ENCODE results near the gene NPHP3.
"Not testable (repeated sequence)": the region's sequence is repeated elsewhere in the genome, so short reads cannot be mapped to it uniquely, and the experiment has no call there.

Gene NPHP3, protein sequence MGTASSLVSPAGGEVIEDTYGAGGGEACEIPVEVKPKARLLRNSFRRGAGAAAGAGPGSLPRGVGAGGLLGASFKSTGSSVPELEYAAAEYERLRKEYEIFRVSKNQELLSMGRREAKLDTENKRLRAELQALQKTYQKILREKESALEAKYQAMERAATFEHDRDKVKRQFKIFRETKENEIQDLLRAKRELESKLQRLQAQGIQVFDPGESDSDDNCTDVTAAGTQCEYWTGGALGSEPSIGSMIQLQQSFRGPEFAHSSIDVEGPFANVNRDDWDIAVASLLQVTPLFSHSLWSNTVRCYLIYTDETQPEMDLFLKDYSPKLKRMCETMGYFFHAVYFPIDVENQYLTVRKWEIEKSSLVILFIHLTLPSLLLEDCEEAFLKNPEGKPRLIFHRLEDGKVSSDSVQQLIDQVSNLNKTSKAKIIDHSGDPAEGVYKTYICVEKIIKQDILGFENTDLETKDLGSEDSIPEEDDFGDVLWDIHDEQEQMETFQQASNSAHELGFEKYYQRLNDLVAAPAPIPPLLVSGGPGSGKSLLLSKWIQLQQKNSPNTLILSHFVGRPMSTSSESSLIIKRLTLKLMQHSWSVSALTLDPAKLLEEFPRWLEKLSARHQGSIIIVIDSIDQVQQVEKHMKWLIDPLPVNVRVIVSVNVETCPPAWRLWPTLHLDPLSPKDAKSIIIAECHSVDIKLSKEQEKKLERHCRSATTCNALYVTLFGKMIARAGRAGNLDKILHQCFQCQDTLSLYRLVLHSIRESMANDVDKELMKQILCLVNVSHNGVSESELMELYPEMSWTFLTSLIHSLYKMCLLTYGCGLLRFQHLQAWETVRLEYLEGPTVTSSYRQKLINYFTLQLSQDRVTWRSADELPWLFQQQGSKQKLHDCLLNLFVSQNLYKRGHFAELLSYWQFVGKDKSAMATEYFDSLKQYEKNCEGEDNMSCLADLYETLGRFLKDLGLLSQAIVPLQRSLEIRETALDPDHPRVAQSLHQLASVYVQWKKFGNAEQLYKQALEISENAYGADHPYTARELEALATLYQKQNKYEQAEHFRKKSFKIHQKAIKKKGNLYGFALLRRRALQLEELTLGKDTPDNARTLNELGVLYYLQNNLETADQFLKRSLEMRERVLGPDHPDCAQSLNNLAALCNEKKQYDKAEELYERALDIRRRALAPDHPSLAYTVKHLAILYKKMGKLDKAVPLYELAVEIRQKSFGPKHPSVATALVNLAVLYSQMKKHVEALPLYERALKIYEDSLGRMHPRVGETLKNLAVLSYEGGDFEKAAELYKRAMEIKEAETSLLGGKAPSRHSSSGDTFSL (N-terminal part only)

DNA sequence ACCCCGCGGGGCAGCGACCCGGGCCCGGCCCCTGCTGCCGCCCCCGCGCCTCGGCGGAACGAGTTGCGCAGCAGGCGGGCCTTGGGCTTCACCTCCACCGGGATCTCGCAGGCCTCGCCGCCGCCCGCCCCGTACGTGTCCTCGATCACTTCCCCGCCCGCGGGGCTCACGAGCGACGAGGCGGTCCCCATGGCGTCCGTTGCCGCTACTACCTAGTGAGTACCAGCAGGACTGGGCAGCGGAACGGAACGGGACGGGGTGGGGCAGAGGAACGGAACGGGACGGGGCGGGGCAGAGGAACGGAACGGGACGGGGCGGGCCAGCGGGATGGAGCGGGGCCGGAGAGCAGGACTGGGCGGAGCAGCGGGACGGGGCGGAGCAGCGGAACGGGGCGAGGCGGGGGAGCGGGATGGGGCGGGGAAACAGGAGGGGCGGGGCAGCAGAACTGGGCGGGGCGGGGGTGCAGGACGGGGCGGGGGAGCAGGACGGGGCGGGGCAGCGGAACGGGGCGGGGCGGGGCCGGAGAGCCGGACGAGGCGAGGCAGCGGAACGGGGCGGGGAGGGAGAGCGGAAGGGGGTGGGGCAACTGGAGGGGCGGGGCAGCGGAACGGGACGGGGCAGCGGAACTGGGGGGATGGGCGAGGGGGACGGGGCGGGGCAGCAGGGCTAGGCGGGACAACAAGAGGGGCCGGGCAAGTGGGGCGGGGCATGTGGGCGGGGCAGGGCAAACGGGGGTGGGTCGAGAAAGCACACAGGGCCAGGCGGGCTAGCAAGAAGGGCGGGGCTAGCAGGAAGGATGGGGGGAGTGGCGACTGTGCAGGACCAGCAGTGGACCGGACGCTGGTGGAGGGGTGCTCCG is at the start of gene NPHP3:
TSS of gene NPHP3 (minus strand) at position 245 of the 859 bp plus-strand sequence. CDS start at position 191, 54 bp downstream.
- peak; percentile 98 for DNase-seq (ENCODE audit: low spot score)

DNA sequence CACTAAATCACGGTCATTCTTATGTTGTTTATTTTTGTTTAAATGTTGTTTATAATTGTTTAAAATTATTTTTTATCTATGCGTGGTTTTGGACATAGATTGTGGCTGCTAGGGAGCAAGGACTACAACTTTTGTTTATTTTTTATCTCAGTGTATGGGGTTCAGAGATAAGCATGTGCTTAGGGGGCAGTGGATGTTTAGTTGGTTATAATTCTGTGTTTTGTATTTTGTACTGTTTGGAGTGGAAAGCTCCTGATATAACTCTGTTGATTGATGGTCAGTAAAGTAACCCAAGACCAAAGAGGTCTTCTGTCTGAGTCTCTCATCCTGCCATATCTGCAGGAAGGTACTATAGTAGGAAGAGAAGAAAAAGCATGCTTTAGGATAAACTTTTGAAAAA is 36.5 kb upstream of the NPHP3 start:
- DNase-seq (ENCODE audit: low spot score) = no peak

DNA sequence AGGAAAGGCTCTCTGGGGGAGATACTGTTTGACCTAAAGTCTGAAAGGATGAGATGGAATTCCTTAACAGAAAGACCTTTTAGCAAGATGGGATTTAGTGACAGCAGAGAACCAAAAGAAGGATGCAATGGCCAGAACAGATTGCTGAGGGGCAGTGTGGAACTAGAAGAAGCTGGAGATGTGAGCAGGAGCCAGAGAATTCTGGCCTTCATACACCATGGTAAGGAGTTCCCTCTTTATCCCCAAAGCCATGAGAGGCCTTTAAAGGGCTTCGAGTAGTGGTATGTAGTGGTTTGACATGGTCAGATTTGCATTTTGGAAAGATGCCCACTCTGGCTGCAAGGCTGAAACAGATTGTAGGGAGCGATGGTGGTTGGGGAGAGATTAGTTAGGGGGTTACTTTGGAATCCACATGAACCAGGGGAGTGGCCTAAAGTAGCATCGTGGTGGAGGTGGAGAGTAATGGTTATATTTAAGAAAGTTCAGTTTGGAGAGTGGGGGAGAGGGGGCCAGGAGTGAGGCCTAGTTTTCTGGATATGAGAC is 34.0 kb upstream of the NPHP3 start:
- no peak for DNase-seq (ENCODE audit: low spot score)

DNA sequence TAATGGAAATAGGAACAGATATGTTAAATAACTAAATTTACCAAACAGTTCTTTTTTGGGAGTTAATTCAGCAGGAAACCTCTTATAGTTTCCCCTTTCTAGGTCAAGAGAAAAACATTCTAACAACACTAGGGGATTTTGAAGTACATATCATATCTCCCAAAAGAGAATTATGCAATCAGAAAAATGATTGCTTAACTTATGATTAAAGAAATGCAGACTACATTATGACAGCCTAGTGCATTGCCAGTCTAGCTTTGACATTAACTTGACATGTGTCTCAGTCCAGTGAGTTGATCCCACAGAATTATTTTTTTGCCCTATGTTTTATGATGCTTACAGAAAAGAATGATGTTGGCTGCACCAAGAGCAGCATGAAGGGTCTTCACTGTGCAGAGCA is 31.7 kb upstream of the NPHP3 start:
- no peak for DNase-seq (ENCODE audit: low spot score)

DNA sequence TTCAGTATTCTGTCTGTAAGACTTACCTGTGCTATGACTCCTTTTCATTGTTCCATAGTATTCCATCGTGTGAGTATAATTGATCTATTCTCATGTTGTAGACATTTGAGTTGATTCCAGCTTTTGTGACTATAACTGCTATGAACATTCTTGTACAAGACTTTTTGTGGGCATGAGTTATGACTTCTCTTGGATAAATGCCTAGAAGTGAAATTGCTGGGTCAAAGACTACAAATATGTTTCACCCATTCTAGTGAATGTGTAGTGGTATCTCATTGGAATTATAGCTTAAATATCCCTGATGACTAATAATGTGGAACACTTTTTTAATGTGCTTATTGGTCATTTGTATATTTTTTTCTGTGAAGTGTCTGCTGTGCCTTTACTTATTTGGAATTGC is 27.6 kb upstream of the NPHP3 start:
- no peak for DNase-seq (ENCODE audit: low spot score)

DNA sequence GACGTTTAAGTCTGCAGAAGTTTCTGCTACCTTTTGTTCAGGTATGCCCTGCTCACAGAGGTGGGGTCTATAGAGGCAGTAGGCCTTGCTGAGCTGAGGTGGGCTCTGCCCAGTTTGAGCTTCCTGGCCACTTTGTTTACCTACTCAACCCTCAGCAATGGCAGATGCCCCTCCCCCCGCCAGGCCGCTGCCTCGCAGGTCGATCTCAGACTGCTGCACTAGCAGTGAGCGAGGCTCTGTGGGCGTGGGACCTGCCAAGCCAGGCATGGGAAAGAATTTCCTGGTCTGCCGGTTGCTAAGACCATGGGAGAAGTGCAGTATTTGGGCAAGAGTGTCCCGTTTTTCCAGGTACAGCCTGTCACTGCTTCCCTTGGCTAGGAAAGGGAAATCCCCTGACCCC is 24.5 kb upstream of the NPHP3 start:
- not testable (repeated sequence) for DNase-seq (ENCODE audit: low spot score)

DNA sequence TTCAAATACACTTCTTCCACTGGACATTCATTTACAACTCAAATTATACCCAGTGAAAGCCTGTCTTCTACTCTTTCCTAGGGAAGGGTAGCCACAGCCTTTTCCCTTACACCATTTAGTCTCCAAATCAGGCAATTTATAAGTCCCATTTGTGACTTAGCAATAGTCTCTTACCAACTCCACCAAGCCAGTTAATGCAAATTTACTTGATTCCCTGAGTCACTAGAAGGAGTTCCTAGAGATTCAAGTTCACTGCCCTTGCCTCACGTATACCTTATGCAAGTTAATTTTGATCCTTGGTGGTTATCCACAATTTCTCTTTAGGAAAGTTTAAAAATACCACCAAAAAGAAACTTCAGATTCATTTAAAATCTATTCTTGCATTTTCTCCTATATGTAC is 16.1 kb upstream of the NPHP3 start:
- no peak for DNase-seq (ENCODE audit: low spot score)

DNA sequence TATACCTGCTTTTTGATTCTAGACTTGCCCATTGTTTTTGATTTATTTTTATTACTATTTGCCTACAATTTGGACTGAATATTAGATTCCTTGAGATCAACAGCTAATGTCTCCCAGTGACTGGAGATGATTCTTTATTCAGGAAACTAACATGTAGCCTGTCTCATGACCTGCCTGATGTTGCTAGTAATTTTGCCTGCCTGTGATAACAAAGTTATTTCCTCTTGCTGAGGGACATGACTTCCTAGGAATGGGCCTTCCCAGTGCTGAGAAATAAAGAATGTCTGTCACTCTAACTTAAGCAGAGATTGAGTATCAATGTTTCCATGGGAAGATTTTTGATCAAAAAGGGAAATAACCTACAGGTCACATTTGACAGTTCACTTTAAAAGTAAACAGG is 13.4 kb upstream of the NPHP3 start:
- no peak for DNase-seq (ENCODE audit: low spot score)

DNA sequence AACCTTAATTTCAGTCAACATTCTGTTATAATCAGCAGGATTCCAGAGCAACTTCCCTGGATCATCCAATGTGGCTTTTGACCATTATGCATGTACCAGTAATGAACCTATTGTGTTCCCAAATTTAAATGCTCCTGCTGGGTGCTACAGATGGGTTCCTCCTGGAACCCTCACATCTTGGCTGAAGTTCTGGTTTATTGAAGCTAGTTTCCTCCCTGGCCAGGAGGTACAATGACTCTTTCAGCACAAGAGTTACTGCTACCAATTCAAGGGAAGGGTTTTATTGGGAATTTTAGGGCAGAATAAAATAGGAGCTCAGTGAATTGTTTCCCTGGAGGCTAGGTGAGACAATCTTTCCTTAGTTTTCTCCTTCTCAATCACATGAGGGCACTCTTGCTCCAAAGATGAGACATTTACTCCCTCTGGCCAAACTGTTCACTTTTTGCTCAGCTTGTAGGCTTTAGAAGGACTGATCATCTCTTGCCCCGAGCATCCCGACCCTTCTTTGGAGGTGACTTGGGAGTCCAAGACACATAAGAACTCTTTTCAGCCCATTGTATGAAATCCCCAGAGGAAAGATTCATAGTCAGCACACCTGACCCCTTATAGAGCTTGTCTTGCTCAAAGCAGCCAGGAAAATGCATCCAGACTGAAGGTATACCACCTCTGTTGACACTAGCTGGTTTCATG is 8.8 kb upstream of the NPHP3 start:
- DNase-seq (ENCODE audit: low spot score) = peak; percentile 20

DNA sequence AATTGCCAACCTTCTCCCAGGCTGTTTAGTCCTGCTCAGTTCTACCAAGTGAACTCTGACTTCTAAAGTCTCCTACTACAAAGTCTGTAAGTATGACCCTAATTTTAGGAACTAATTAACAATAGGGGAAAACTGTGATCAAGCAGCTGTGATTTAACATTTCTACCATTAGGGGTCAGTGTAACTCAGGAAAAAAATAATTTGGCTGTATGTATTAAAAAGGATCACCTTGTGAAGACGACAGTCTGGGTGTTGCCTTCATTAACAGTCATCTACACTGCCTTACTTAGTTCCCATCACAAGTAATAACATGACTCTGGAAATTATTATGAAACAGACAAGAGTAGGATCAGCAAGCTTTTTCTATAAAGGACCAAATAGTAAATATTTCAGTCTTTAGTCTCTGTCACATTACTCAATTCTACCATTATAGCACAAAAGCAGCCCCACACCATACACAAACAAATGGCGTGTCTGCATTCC is 4.2 kb upstream of the NPHP3 start:
- DNase-seq (ENCODE audit: low spot score) = peak; percentile 26

DNA sequence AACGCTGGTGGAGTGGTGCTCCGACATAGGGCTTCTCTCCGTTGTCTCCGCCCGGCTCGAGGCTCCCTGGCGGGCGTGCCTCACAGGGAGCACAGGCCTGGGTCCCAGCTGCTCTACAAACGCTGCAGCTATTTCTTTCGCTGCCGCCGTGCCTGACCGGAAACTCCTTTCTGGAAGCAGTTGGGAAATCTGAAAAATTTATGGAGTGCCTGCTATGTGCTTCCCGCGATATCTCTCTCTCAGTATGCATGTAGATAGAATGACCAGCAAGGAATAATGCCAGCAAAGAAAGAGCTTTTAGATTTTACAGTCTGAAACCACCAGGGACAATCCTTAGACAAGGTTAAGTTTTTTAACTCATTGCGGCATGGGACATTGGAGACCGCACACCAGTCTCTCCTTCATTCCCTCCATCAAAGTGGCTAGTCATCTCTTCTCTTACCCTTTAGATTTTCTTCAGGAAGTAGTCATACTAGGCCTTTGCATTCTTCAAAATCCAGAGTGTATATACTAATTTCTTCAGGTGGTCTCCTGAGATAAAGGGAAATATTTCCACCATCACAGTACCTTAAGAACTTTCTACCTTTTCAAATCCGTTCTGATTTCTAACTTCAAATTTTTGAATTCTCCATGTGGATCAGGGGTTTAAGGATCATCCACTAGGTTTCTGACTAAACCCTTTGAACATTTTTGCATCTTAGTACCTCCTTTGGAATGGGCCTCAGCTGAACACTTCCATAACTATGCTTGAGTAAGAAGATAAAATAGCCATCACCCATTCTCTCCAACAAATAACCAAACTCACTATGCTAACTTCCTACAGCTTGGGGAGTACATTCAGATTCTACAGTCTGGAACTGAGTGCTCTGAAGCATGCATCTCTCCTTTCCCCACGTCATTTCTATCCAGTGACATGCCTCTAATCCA is 1.1 kb upstream of the NPHP3 start:
- no peak for DNase-seq (ENCODE audit: low spot score)

DNA sequence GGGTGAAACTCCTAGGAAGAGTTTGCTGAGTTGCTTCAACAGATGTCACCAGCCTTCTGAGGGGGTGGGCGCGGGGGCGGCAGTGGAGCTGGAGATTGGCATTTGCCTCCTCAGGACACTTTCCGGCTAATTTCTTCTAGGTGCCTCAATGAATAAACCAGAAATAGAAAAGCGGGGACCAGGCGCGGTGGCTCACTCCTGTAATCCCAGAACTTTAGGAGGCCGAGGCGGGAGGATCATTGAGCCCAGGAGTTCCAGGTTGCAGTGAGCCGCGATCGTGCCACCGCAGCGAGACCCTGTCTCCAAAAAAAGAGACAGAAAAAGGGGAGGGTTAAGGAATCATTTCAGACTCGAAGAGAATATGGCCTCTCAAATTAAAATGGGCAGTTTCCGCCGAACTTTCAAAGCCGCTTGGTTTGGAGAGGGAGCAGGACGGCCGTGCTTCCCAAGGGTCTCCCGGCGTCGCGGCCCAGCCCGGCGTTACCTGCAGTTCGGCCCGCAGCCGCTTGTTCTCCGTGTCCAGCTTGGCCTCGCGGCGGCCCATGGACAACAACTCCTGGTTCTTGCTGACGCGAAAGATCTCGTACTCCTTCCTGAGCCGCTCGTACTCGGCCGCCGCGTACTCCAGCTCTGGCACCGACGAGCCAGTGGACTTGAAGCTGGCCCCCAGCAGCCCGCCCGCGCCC is 587 bp downstream of the NPHP3 start:
- DNase-seq (ENCODE audit: low spot score) = no peak

DNA sequence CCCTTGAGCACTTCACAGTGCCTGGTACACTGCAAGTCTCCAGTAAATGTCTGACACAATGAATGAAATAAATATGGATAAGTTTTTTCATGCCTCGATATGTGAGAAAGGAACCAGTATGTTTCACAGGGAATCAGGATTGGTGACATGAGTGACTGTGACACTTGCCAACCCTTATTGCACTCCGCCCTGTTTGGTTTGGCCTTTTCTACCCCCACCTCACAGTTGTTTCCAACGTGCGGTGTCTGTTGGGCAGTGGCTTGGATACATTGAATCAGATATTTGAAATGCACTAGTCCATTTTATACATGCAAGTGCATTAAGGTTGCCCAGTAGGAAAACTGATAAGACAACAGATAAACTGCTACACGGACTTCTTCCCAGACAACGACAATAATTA is 2.0 kb downstream of the NPHP3 start:
- DNase-seq (ENCODE audit: low spot score) = no peak

DNA sequence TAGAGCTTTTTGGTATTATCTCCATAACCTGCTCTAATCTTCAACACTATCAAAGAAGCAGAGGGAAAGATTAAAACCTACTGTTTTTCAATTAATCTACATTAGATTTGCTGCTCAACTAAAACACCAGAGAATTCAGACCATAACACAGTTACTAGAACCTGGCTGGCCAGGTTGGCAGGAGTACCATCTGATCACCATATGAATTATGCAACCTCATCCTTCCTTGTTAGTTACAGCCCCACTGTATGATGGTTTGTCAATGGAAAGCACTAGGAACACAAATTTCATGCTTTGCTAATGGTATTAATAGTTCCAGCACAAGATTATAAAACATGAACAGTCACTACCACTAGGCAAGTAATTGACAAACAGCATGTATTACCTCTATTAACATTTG is 5.8 kb downstream of the NPHP3 start:
- no peak for DNase-seq (ENCODE audit: low spot score)

DNA sequence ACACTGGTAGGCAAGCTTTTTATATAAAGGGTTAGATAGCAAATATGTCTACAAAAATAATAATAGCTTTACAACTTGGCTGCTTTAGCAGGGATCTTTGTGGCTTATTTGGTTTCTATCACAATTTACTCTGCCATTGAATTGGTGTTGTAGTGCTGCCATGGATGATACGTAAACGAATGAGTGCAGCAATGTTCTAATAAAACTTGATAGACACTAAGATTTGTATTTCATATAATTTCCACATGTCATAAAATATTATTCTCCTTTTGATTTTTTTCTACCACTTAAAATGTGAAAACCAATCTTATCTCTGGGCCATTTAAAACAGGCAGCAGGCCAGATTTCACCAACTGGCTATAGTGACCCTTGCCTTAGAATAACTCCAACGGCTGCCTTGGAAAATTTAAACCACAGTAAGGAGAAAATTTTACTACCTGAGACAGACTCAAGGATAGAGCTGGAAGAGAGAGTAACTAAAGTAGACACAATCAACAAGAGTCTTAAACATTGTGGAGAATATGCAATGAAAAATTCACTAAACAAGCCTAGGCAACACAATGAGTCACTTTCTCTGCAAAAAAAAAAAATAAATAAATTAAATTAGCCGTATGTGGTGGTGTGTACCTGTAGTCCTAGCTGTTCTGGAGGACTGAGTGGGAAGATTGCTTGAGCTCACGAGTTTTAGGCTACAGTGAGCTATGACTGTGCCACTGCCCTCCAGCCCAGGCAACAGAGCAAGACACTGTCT is 8.1 kb downstream of the NPHP3 start:
- no peak for DNase-seq (ENCODE audit: low spot score)

DNA sequence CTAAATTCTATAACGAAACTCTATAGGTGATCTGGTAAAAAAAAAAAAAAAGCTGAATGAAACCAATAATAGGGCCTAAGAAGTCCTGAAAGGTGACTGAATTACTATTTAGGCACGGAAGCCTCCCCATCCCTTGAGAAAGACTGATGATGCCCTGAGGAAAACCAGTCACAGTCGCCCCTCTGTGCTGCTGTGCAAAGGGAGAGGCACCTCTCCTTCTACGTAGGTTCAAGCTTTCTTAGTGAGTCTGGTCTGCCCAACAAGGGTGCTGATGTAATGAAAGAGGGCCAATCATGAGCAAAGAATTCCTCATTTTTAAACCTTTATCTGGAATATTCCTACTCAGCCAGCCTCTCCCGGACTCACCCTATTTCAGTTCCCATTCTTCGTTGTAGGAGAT is 11.9 kb downstream of the NPHP3 start:
- DNase-seq (ENCODE audit: low spot score) = no peak

DNA sequence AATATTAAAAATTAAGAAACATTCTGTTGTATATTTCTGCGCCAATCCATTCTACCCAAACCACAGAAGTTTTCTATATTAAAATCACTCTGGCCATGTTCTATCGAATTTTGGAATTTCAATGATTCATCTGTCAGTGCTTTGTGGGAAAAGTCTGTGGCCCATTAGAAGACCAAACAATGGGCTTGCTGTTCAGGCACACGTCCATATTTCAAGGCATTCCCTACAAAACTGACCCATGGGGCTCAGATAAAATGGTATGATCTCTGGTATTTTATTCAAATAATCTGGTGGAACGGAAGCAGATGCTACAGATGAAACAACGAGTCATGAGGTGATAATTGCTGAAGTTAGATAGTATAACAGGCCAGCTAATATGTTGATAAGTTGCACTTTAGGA is 12.4 kb downstream of the NPHP3 start:
- no peak for DNase-seq (ENCODE audit: low spot score)

DNA sequence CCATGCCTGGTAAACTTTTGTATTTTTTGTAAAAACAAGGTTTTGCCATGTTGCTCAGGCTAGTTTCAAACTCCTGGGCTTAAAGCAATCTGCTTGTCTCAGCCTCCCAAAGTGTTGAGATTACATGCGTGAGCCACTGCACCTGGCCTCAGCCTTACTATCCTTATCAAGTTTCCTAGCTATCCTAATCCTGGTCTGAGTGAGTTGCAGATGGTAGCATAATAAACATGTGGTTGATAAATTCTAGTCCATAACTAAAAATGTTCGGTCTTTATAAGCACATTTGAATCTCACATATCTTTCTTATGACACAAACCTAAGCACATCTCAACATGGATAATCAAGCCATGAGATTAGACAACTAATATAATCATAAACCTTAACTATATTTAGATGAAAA is 18.5 kb downstream of the NPHP3 start:
- no peak for DNase-seq (ENCODE audit: low spot score)
